Prostate gland (tissue), 2 donors: ENCODE results near the gene TRIM14. TPM values are rescaled to one million over a fixed set of nuclear protein-coding genes. Genes with fewer than 3 reads are reported as not detected.
A peak's percentile ranks its signal among the peaks of the same experiment; 100 is the strongest.

ENCODE experiments used
- DNase-seq: peaks from one replicate; pipeline ENCODE4 v3.0.0-alpha.2; 2019; ENCODE audit warnings: low spot score
- H3K27ac ChIP-seq, 2 donors: fragments of 200-600 bp; sonication (generic); 2 replicates each; pipeline ENCODE4 v1.5.1; 2017 to 2019
- H3K27me3 ChIP-seq: fragments of 200-600 bp; sonication (generic); replicated peaks from 2 replicates; pipeline ENCODE4 v1.5.1; 2019; ENCODE audit not compliant: insufficient read depth
- H3K36me3 ChIP-seq, 2 donors: fragments of 200-600 bp; sonication (generic); 1 replicate in 1 of 2; 2 replicates in 1 of 2; pipeline versions ENCODE4 v1.5.1 to v1.8.1; 2017 to 2019
- H3K4me1 ChIP-seq: fragments of 200-600 bp; sonication (generic); replicated peaks from 2 replicates; pipeline ENCODE4 v1.5.1; 2019
- H3K4me3 ChIP-seq, 2 donors: fragments of 200-600 bp; sonication (generic); 2 replicates each; pipeline ENCODE4 v1.5.1; 2017 to 2019
- H3K9me3 ChIP-seq: fragments of 200-600 bp; sonication (generic); 2 replicates; pipeline ENCODE4 v1.5.1; 2017
- CTCF ChIP-seq, 4 experiments: fragments of 200-600 bp in 2 of 4; fragments of 450-650 bp in 2 of 4; sonication (generic) in 2 of 4; IDR thresholded peaks; 1 replicate in 3 of 4; 2 replicates in 1 of 4; pipeline ENCODE4 v1.5.1; 2016 to 2019; ENCODE audit warnings: antibody characterized with exemption in 4 of 4, mild to moderate bottlenecking in 2 of 4, moderate library complexity in 2 of 4
- POLR2A ChIP-seq: fragments of 450-650 bp; IDR thresholded peaks from one replicate; pipeline ENCODE4 v1.6.1; 2016; ENCODE audit warnings: antibody characterized with exemption, mild to moderate bottlenecking
- POLR2AphosphoS5 ChIP-seq: sonication (generic); formaldehyde crosslinking; IDR thresholded peaks from one replicate; pipeline ENCODE4 v1.6.1; 2017; ENCODE audit warnings: antibody characterized with exemption
- WGBS: methylation state at CpG from one replicate; pipeline ENCODE4 v1.1.5; 2018; 5-methylcytosine and 5-hydroxymethylcytosine counted together
- intact Hi-C: fragments of 100-400 bp; cut with DNase I; formaldehyde crosslinking; loops from one replicate; pipeline ENCODE4 v1.14.2; 2022
- total RNA-seq, 2 donors: library from RNA; depleted of rRNA; stranded (reverse); fragments of >200 nt; gene quantifications; one replicate each; pipeline ENCODE4 v1.1.0, GENCODE V29; 2016

The TRIM14 gene
- total RNA-seq, 2 donors from 2014 or later, result 23.4 to 24.3 TPM

- Histone ChIP-seq H3K27me3 (no peaks in the 10 kb centered on the region), H3K27ac (peak overlapping the region; percentile 86 to 97), H3K36me3 (no peaks in the 10 kb centered on the region), H3K9me3 (no peaks in the 10 kb centered on the region), H3K4me3 (no peak overlapping the region), H3K4me1 (peaks cover 13% of the 10 kb centered on the region)
- no peak for TF ChIP-seq CTCF (IDR thresholded peaks at IDR 0.05)
- TF ChIP-seq POLR2AphosphoS5, result no peak
- TF ChIP-seq POLR2A, result no peak
- intact Hi-C loops, result loop anchor here (10.0 kb wide), 1 partner anchor 124 kb away; the partner anchor contains the start of gene CORO2A
- DNase-seq, result no peak
- 94% methylated on average over 7 of the region's 7 CpGs for WGBS
Measured at GRCh38 chr9:98070704-98071103, 48.3 kb downstream of the TRIM14 start.

- 95% methylated on average over 6 of the region's 6 CpGs for WGBS
- intact Hi-C loops, result no loop called here
- DNase-seq, result no peak
- H3K4me1 ChIP-seq, result peaks cover 13% of the 10 kb centered on the region
- H3K27me3 ChIP-seq, result no peaks in the 10 kb centered on the region
- H3K36me3 ChIP-seq, result no peaks in the 10 kb centered on the region
- H3K4me3 ChIP-seq, result no peak overlapping the region
- TF ChIP-seq CTCF (IDR thresholded peaks at IDR 0.05) (no peak), POLR2AphosphoS5 (no peak), POLR2A (no peak)
- H3K27ac ChIP-seq, result peak overlapping the region in 1 of 2 donors; percentile 97
- no peaks in the 10 kb centered on the region for H3K9me3 ChIP-seq
Measured at GRCh38 chr9:98069551-98069950, 49.5 kb downstream of the TRIM14 start.

- no peak for DNase-seq
- peaks cover 13% of the 10 kb centered on the region for H3K4me1 ChIP-seq
- TF ChIP-seq POLR2A (no peak), POLR2AphosphoS5 (no peak), CTCF (IDR thresholded peaks at IDR 0.05) (no peak)
- WGBS, result 56% methylated on average over 2 of the region's 2 CpGs
- intact Hi-C loops, result no loop called here
- no peaks in the 10 kb centered on the region for H3K9me3 ChIP-seq
- no peaks in the 10 kb centered on the region for H3K27me3 ChIP-seq
- peak overlapping the region in 1 of 2 donors; percentile 97 for H3K27ac ChIP-seq
- H3K36me3 ChIP-seq, result no peaks in the 10 kb centered on the region
- H3K4me3 ChIP-seq, result no peak overlapping the region
Measured at GRCh38 chr9:98067184-98067583, 51.8 kb downstream of the TRIM14 start.

GRCh38 chr9:98066235-98066634, 52.8 kb downstream of the TRIM14 start:
- intact Hi-C loops, result no loop called here
- H3K27me3 ChIP-seq, result no peaks in the 10 kb centered on the region
- peak; percentile 10 for TF ChIP-seq POLR2A
- no peak for TF ChIP-seq CTCF (IDR thresholded peaks at IDR 0.05)
- peak; percentile 38 for TF ChIP-seq POLR2AphosphoS5
- WGBS, result 68% methylated on average over 3 of the region's 3 CpGs
- no peaks in the 10 kb centered on the region for H3K9me3 ChIP-seq
- peak; percentile 47 for DNase-seq
- H3K36me3 ChIP-seq, result no peaks in the 10 kb centered on the region
- no peak overlapping the region for H3K4me3 ChIP-seq
- H3K27ac ChIP-seq, result peak overlapping the region; percentile 56 to 97
- H3K4me1 ChIP-seq, result peaks cover 3% of the 10 kb centered on the region

GRCh38 chr9:98064623-98065392, 54.2 kb downstream of the TRIM14 start:
- Histone ChIP-seq H3K9me3 (no peaks in the 10 kb centered on the region), H3K27ac (peak overlapping the region; percentile 69 to 97), H3K4me1 (no peaks in the 10 kb centered on the region), H3K36me3 (no peaks in the 10 kb centered on the region), H3K27me3 (no peaks in the 10 kb centered on the region), H3K4me3 (no peak overlapping the region)
- TF ChIP-seq POLR2A, result no peak
- no peak for TF ChIP-seq POLR2AphosphoS5
- TF ChIP-seq CTCF (IDR thresholded peaks at IDR 0.05), result no peak
- 83% methylated on average over 8 of the region's 8 CpGs for WGBS
- intact Hi-C loops, result no loop called here
- no peak for DNase-seq
